KOPT-K1 (cell line): ENCODE results near the gene PRPF31.

Experiments used
- H3K27ac ChIP-seq: fragments of 200-600 bp; sonication (generic); 2 replicates; pipeline ENCODE4 v1.5.1; 2016; ENCODE audit warnings: antibody characterized with exemption, mild to moderate bottlenecking, low read depth, low read length; ENCODE audit not compliant: poor library complexity, severe bottlenecking
- H3K36me3 ChIP-seq: fragments of 200-600 bp; sonication (generic); 2 replicates; pipeline ENCODE4 v1.5.1; 2017; ENCODE audit warnings: antibody characterized with exemption, mild to moderate bottlenecking, low read length, moderate library complexity; ENCODE audit not compliant: insufficient read depth
- H3K9me3 ChIP-seq: fragments of 200-600 bp; sonication (generic); 2 replicates; pipeline ENCODE4 v1.5.1; 2017; ENCODE audit warnings: antibody characterized with exemption, low read length, mild to moderate bottlenecking; ENCODE audit not compliant: insufficient read depth, poor library complexity, severe bottlenecking

The PRPF31 gene

GRCh38 chr19:54178581-54179261 is 63.2 kb downstream of the PRPF31 start:
- Histone ChIP-seq H3K36me3 (peaks cover 46% of the 10 kb centered on the region), H3K9me3 (no peaks in the 10 kb centered on the region), H3K27ac (no peak overlapping the region)

GRCh38 chr19:54179262-54179852 is 63.8 kb downstream of the PRPF31 start:
- Histone ChIP-seq H3K9me3 (no peaks in the 10 kb centered on the region), H3K27ac (no peak overlapping the region), H3K36me3 (peaks cover 52% of the 10 kb centered on the region)

- peaks cover 53% of the 10 kb centered on the region for H3K36me3 ChIP-seq
- no peaks in the 10 kb centered on the region for H3K9me3 ChIP-seq
- no peak overlapping the region for H3K27ac ChIP-seq
These were observed 64.4 kb downstream of the PRPF31 start for GRCh38 chr19:54179921-54180461.

- Histone ChIP-seq H3K9me3 (no peaks in the 10 kb centered on the region), H3K36me3 (peaks cover 53% of the 10 kb centered on the region), H3K27ac (no peak overlapping the region)
These were observed 65.1 kb downstream of the PRPF31 start for GRCh38 chr19:54180691-54181091.
